Mesendoderm (in vitro differentiated cells): ENCODE data around the gene ORC5.
A peak's percentile ranks its signal among the peaks of the same experiment; 100 is the strongest.

Source experiments
- DNase-seq: peaks from one replicate; pipeline ENCODE4 v3.0.0; 2013
- H2AK5ac ChIP-seq: 2 replicates; pipeline ENCODE4 v1.6.1; 2013; ENCODE audit warnings: low read length, inconsistent platforms
- H2BK120ac ChIP-seq: 2 replicates; pipeline ENCODE4 v1.6.1; 2013; ENCODE audit warnings: low read depth, mild to moderate bottlenecking, low read length, moderate library complexity, mixed read lengths
- H2BK15ac ChIP-seq: replicated peaks from 2 replicates; pipeline ENCODE4 v1.6.1; 2013; ENCODE audit warnings: low read depth, mild to moderate bottlenecking, moderate library complexity
- H2BK5ac ChIP-seq: 2 replicates; pipeline ENCODE4 v1.6.1; 2013; ENCODE audit warnings: low read length, inconsistent platforms
- H3K18ac ChIP-seq: 2 replicates; pipeline ENCODE4 v1.6.1; 2013; ENCODE audit warnings: mild to moderate bottlenecking, low read length, mixed read lengths
- H3K23ac ChIP-seq: one replicate; pipeline ENCODE4 v1.6.1; 2013; ENCODE audit warnings: low read length
- H3K27ac ChIP-seq: 2 replicates; pipeline ENCODE4 v1.5.1; 2013; ENCODE audit warnings: low read depth, mild to moderate bottlenecking, inconsistent platforms, low read length, moderate library complexity
- H3K27me3 ChIP-seq: 2 replicates; pipeline ENCODE4 v1.6.1; 2013; ENCODE audit warnings: low read length, control low read depth, mild to moderate bottlenecking, inconsistent platforms; ENCODE audit not compliant: insufficient read depth, poor library complexity
- H3K36me3 ChIP-seq: 2 replicates; pipeline ENCODE4 v1.6.1; 2013; ENCODE audit warnings: low read length, inconsistent platforms; ENCODE audit not compliant: control insufficient read depth, insufficient read depth
- H3K4ac ChIP-seq: one replicate; pipeline ENCODE4 v1.6.1; 2013; ENCODE audit warnings: low read depth, mild to moderate bottlenecking, low read length, moderate library complexity
- H3K4me1 ChIP-seq: 2 replicates; pipeline ENCODE4 v1.6.1; 2013; ENCODE audit warnings: low read depth, low read length, inconsistent platforms; ENCODE audit not compliant: control insufficient read depth
- H3K4me2 ChIP-seq: 2 replicates; pipeline ENCODE4 v1.6.1; 2013; ENCODE audit warnings: low read length
- H3K4me3 ChIP-seq: 2 replicates; pipeline ENCODE4 v1.5.1; 2013; ENCODE audit warnings: mild to moderate bottlenecking, low read length
- H3K56ac ChIP-seq: one replicate; pipeline ENCODE4 v1.6.1; 2013; ENCODE audit warnings: low read length
- H3K79me1 ChIP-seq: 2 replicates; pipeline ENCODE4 v1.6.1; 2013; ENCODE audit warnings: low read length, inconsistent platforms
- H3K79me2 ChIP-seq: 2 replicates; pipeline ENCODE4 v1.6.1; 2013; ENCODE audit warnings: mild to moderate bottlenecking, low read length; ENCODE audit not compliant: control insufficient read depth, insufficient read depth
- H3K9ac ChIP-seq: 2 replicates; pipeline ENCODE4 v1.6.1; 2013; ENCODE audit warnings: low read length, inconsistent platforms
- H4K5ac ChIP-seq: one replicate; pipeline ENCODE4 v1.6.1; 2013; ENCODE audit warnings: low read length
- H4K8ac ChIP-seq: one replicate; pipeline ENCODE4 v1.6.1; 2013; ENCODE audit warnings: low read depth, mild to moderate bottlenecking, control low read depth, low read length, moderate library complexity
- WGBS: extraction: QIAGEN DNeasy Blood & Tissue Kit; methylation state at CpG from one replicate; pipeline ENCODE4 v1.1.7; 2013; ENCODE audit warnings: low lambda C conversion rate, missing lambda C conversion rate; ENCODE audit not compliant: insufficient coverage; ENCODE audit errors: extremely low coverage; 5-methylcytosine and 5-hydroxymethylcytosine counted together

ORC5 gene

DNA sequence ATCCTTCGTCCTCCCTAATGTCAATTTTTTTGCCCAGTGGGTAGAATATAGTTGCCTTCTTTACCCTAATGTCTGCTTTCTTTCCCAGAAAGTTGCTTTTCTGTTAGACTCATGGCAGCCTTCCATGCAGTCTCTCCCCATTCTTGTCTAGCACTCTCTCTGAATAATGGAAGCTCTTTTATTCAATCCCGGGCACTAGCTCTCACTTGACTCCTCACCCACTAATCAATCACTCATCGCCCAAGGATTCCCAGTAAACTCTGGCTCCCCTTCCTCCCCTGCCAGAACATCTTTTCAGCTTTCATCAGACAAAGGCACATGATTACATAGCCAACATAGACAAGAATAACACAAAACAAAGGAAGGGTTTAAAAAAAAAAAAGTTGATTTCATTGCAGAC lies 118.2 kb downstream of the ORC5 start:
- Histone ChIP-seq H4K5ac (no peak overlapping the region), H2BK15ac (no peak overlapping the region), H3K4me2 (no peak overlapping the region), H3K27ac (no peak overlapping the region), H3K79me1 (no peaks in the 10 kb centered on the region), H4K8ac (no peak overlapping the region), H3K4me3 (no peak overlapping the region), H3K23ac (no peak overlapping the region), H3K9ac (no peak overlapping the region), H3K18ac (no peak overlapping the region), H3K4ac (no peak overlapping the region), H3K27me3 (no peaks in the 10 kb centered on the region), H3K56ac (no peak overlapping the region), H2AK5ac (no peak overlapping the region), H3K79me2 (no peaks in the 10 kb centered on the region), H3K36me3 (no peaks in the 10 kb centered on the region), H3K4me1 (no peaks in the 10 kb centered on the region), H2BK5ac (no peak overlapping the region), H2BK120ac (no peak overlapping the region)
- DNase-seq: no peak
- WGBS: no CpG with 5 or more reads among the region's 3 CpGs

- H3K23ac ChIP-seq: no peak overlapping the region
- H3K56ac ChIP-seq: no peak overlapping the region
- no peaks in the 10 kb centered on the region for H3K79me1 ChIP-seq
- no peak overlapping the region for H2BK15ac ChIP-seq
- no peak overlapping the region for H3K18ac ChIP-seq
- H2BK120ac ChIP-seq: no peak overlapping the region
- H3K4ac ChIP-seq: no peak overlapping the region
- H2AK5ac ChIP-seq: no peak overlapping the region
- H3K27me3 ChIP-seq: no peaks in the 10 kb centered on the region
- no CpG with 5 or more reads among the region's 1 CpG for whole genome bisulfite sequencing
- H3K79me2 ChIP-seq: no peaks in the 10 kb centered on the region
- no peak overlapping the region for H3K4me3 ChIP-seq
- no peaks in the 10 kb centered on the region for H3K4me1 ChIP-seq
- no peak overlapping the region for H3K4me2 ChIP-seq
- peak; percentile 10 for DNase-seq
- H3K27ac ChIP-seq: no peak overlapping the region
- no peak overlapping the region for H3K9ac ChIP-seq
- H2BK5ac ChIP-seq: no peak overlapping the region
- H4K5ac ChIP-seq: no peak overlapping the region
- H3K36me3 ChIP-seq: no peaks in the 10 kb centered on the region
- H4K8ac ChIP-seq: no peak overlapping the region
Observed at GRCh38 chr7:104089061-104089460, 118.8 kb downstream of the ORC5 start.
